H9 (cell line): ENCODE data around the gene PRIM2. TPM values are rescaled to one million over a fixed set of nuclear protein-coding genes. Genes with fewer than 3 reads are reported as not detected.
"Not testable (repeated sequence)": the region's sequence is repeated elsewhere in the genome, so short reads cannot be mapped to it uniquely, and the experiment has no call there.

Experiments used
- DNase-seq: peaks from one replicate; pipeline ENCODE4 v3.0.0-alpha.2; 2017
- H2AFZ ChIP-seq: one replicate; pipeline ENCODE4 v1.6.1; 2013; ENCODE audit warnings: mild to moderate bottlenecking, low read length, control low read depth, moderate library complexity
- H2AK5ac ChIP-seq: 2 replicates; pipeline ENCODE4 v1.6.1; 2013; ENCODE audit warnings: low read length, control low read depth, mixed read lengths; ENCODE audit not compliant: insufficient read length
- H2BK120ac ChIP-seq: one replicate; pipeline ENCODE4 v1.6.1; 2013; ENCODE audit warnings: low read depth, mild to moderate bottlenecking, low read length, control low read depth, inconsistent platforms; ENCODE audit not compliant: poor library complexity, severe bottlenecking
- H2BK12ac ChIP-seq: 2 replicates; pipeline ENCODE4 v1.6.1; 2013; ENCODE audit warnings: low read length, control low read depth, mixed read lengths, low read depth; ENCODE audit not compliant: insufficient read length
- H2BK15ac ChIP-seq: 2 replicates; pipeline ENCODE4 v1.6.1; 2013; ENCODE audit warnings: low read depth, low read length, control low read depth
- H2BK20ac ChIP-seq: one replicate; pipeline ENCODE4 v1.6.1; 2013; ENCODE audit warnings: low read depth, mild to moderate bottlenecking, low read length, control low read depth, inconsistent platforms; ENCODE audit not compliant: poor library complexity, severe bottlenecking
- H2BK5ac ChIP-seq: 2 replicates; pipeline ENCODE4 v1.6.1; 2013; ENCODE audit warnings: low read length, control low read depth, mixed read lengths; ENCODE audit not compliant: insufficient read length
- H3K14ac ChIP-seq: 2 replicates; pipeline ENCODE4 v1.6.1; 2013; ENCODE audit warnings: low read length, control low read depth; ENCODE audit not compliant: insufficient read depth
- H3K18ac ChIP-seq: 2 replicates; pipeline ENCODE4 v1.6.1; 2013; ENCODE audit warnings: low read depth, mild to moderate bottlenecking, mixed read lengths, low read length, control low read depth; ENCODE audit not compliant: insufficient read length
- H3K23ac ChIP-seq: 2 replicates; pipeline ENCODE4 v1.6.1; 2013; ENCODE audit warnings: low read length, control low read depth, mixed read lengths, low read depth; ENCODE audit not compliant: insufficient read length
- H3K23me2 ChIP-seq: 2 replicates; pipeline ENCODE4 v1.6.1; 2013; ENCODE audit warnings: low read depth, mild to moderate bottlenecking, mixed read lengths, low read length, control low read depth; ENCODE audit not compliant: insufficient read length, poor library complexity, severe bottlenecking
- H3K27ac ChIP-seq: 2 replicates; pipeline ENCODE4 v1.5.1; 2013; ENCODE audit warnings: low read length, control low read depth, mixed read lengths, low read depth; ENCODE audit not compliant: insufficient read length
- H3K27me3 ChIP-seq: 2 replicates; pipeline ENCODE4 v1.6.1; 2013; ENCODE audit warnings: low read length, control low read depth, inconsistent platforms; ENCODE audit not compliant: insufficient read depth
- H3K4ac ChIP-seq: 2 replicates; pipeline ENCODE4 v1.6.1; 2013; ENCODE audit warnings: low read depth, mild to moderate bottlenecking, control low read depth, inconsistent platforms, low read length, moderate library complexity
- H3K4me1 ChIP-seq: 2 replicates; pipeline ENCODE4 v1.6.1; 2013; ENCODE audit warnings: low read length, control low read depth, inconsistent platforms; ENCODE audit not compliant: insufficient read depth
- H3K4me2 ChIP-seq: 2 replicates; pipeline ENCODE4 v1.6.1; 2013; ENCODE audit warnings: low read length, control low read depth, mixed read lengths; ENCODE audit not compliant: insufficient read length, insufficient read depth
- H3K56ac ChIP-seq: 2 replicates; pipeline ENCODE4 v1.6.1; 2013; ENCODE audit warnings: low read depth, mild to moderate bottlenecking, mixed read lengths, low read length, control low read depth; ENCODE audit not compliant: insufficient read length
- H3K79me1 ChIP-seq: 2 replicates; pipeline ENCODE4 v1.6.1; 2013; ENCODE audit warnings: low read depth, mild to moderate bottlenecking, moderate library complexity, low read length, control low read depth, inconsistent platforms; ENCODE audit not compliant: insufficient read depth, poor library complexity, severe bottlenecking
- H3K79me2 ChIP-seq: 2 replicates; pipeline ENCODE4 v1.6.1; 2013; ENCODE audit warnings: low read length, control low read depth, inconsistent platforms; ENCODE audit not compliant: insufficient read depth
- H3K9ac ChIP-seq: 2 replicates; pipeline ENCODE4 v1.6.1; 2013; ENCODE audit warnings: low read length, control low read depth, mixed read lengths; ENCODE audit not compliant: insufficient read length; ENCODE audit errors: extremely low read depth
- H3K9me3 ChIP-seq: one replicate; pipeline ENCODE4 v1.6.1; 2013; ENCODE audit warnings: low read depth, low read length, inconsistent platforms; ENCODE audit not compliant: control insufficient read depth
- H3T11ph ChIP-seq: one replicate; pipeline ENCODE4 v1.6.1; 2013; ENCODE audit warnings: mild to moderate bottlenecking, low read length, control low read depth, inconsistent platforms
- H4K20me1 ChIP-seq: one replicate; pipeline ENCODE4 v1.6.1; 2013; ENCODE audit not compliant: control insufficient read depth, insufficient read length, insufficient read depth
- H4K5ac ChIP-seq: 2 replicates; pipeline ENCODE4 v1.6.1; 2013; ENCODE audit warnings: low read depth, mild to moderate bottlenecking, mixed read lengths, low read length, control low read depth; ENCODE audit not compliant: insufficient read length
- H4K8ac ChIP-seq: replicated peaks from 2 replicates; pipeline ENCODE4 v1.6.1; 2013; ENCODE audit warnings: low read length, control low read depth, mixed read lengths, low read depth; ENCODE audit not compliant: insufficient read length
- H4K91ac ChIP-seq: 2 replicates; pipeline ENCODE4 v1.6.1; 2013; ENCODE audit warnings: low read depth, mild to moderate bottlenecking, moderate library complexity, mixed read lengths, low read length, control low read depth; ENCODE audit not compliant: insufficient read length
- H3K27ac Mint-ChIP-seq, 3 experiments: 2 replicates in 2 of 3; 3 replicates in 1 of 3; pipeline ENCODE4 v1.8.0; 2020 to 2021; ENCODE audit warnings: mixed read lengths in 3 of 3, mild to moderate bottlenecking in 1 of 3, moderate library complexity in 1 of 3
- H3K27me3 Mint-ChIP-seq: 2 replicates; pipeline ENCODE4 v1.8.0; 2021; ENCODE audit warnings: low read depth, mild to moderate bottlenecking, moderate library complexity, mixed read lengths
- H3K36me3 Mint-ChIP-seq, 3 experiments: 2 replicates in 2 of 3; 3 replicates in 1 of 3; pipeline ENCODE4 v1.8.0; 2020 to 2021; ENCODE audit warnings: low read depth in 3 of 3, mixed read lengths in 3 of 3; ENCODE audit not compliant: insufficient read depth in 1 of 3
- H3K4me1 Mint-ChIP-seq, 2 experiments: 2 replicates each; pipeline ENCODE4 v1.8.0; 2020; ENCODE audit warnings: mixed read lengths in 2 of 2
- H3K4me3 Mint-ChIP-seq, 2 experiments: 2 replicates in 1 of 2; 3 replicates in 1 of 2; pipeline ENCODE4 v1.8.0; 2020 to 2021; ENCODE audit warnings: mild to moderate bottlenecking in 2 of 2, mixed read lengths in 2 of 2, moderate library complexity in 1 of 2
- H3K9me3 Mint-ChIP-seq, 2 experiments: 2 replicates in 1 of 2; 3 replicates in 1 of 2; pipeline ENCODE4 v1.8.0; 2020; ENCODE audit warnings: mild to moderate bottlenecking in 2 of 2, mixed read lengths in 2 of 2, moderate library complexity in 1 of 2
- WGBS: extraction: QIAGEN DNeasy Blood & Tissue Kit; methylation state at CpG from one replicate; pipeline ENCODE4 v1.1.7; 2013; ENCODE audit warnings: missing lambda C conversion rate, low lambda C conversion rate, mixed read lengths; ENCODE audit not compliant: insufficient read length; ENCODE audit errors: extremely low coverage; 5-methylcytosine and 5-hydroxymethylcytosine counted together
- total RNA-seq: library from RNA; stranded (reverse); gene quantifications from 2 replicates; pipeline ENCODE4 v1.2.1, GENCODE V29; 2021

Gene PRIM2
- total RNA-seq, 1 experiment from 2014 or later = 43.0 TPM

DNA sequence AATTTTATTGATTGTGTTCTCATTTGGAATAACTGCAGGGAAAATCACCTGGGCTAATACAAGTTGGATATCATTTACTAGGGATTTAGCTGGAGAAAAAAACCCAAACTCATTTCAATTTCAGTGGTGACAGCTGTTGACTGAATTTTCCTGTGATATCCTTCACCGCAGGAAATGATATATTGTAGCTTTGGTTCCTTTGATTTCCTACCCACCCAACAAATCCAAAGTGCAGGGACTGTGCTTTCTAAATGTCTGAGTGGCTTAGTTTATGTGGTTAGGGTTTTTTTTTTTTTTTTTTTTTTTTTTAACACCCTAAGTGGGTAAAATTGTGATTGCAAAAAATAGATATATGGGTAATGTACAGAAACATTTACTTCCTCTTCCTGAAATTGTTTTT is 203.7 kb downstream of the PRIM2 start:
- H4K8ac ChIP-seq, H2BK20ac ChIP-seq, H2BK120ac ChIP-seq, H3K4me2 ChIP-seq, H3K4me1 ChIP-seq, DNase-seq, H3K4me3 Mint-ChIP-seq, H3K79me1 ChIP-seq, H3T11ph ChIP-seq, H2BK12ac ChIP-seq, H2BK5ac ChIP-seq, H3K27me3 ChIP-seq, H4K91ac ChIP-seq, H3K36me3 Mint-ChIP-seq, H3K23me2 ChIP-seq, H2AK5ac ChIP-seq, H4K20me1 ChIP-seq, H4K5ac ChIP-seq, H3K18ac ChIP-seq, H3K9ac ChIP-seq, H3K23ac ChIP-seq, H3K79me2 ChIP-seq, H3K56ac ChIP-seq, H3K9me3 ChIP-seq, H3K14ac ChIP-seq, H2BK15ac ChIP-seq, H3K4ac ChIP-seq, H3K27ac ChIP-seq, H2AFZ ChIP-seq, H3K27me3 Mint-ChIP-seq, H3K9me3 Mint-ChIP-seq, H3K27ac Mint-ChIP-seq: not testable (repeated sequence)
- peaks cover 46 to 47% of the 10 kb centered on the region in 2 experiments for H3K4me1 Mint-ChIP-seq
- no CpG with 5 or more reads among the region's 1 CpG for WGBS

DNA sequence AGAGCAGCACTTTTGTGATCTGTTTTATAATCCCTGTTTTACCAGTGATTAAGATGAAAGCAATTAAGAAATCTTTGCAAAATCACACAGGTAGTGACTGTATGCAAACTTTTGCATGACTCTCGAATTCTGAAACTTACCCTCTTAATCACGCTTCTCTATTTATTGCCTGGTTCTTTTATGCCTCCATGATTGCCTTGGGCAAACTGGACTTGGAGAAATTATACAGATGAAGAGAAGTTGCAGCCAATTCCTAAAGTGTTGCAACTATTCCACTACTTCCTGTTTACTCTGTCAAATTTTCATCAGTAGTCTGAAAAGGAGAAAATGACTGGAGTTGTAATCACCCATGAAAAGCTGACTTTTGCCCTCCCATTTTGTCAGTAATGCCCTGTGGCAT is 205.8 kb downstream of the PRIM2 start:
- H3K27me3 Mint-ChIP-seq, H3K36me3 Mint-ChIP-seq, H3K27me3 ChIP-seq, H3K56ac ChIP-seq, H2BK120ac ChIP-seq, H3K14ac ChIP-seq, H2BK12ac ChIP-seq, H3K4me1 ChIP-seq, H3K4me2 ChIP-seq, H3K4ac ChIP-seq, DNase-seq, H2BK20ac ChIP-seq, H3K9me3 ChIP-seq, H3K9ac ChIP-seq, H3K23me2 ChIP-seq, H3K27ac Mint-ChIP-seq, H3K79me2 ChIP-seq, H3T11ph ChIP-seq, H4K8ac ChIP-seq, H3K18ac ChIP-seq, H4K91ac ChIP-seq, H4K5ac ChIP-seq, H2BK5ac ChIP-seq, H2AFZ ChIP-seq, H2BK15ac ChIP-seq, H3K79me1 ChIP-seq, H3K9me3 Mint-ChIP-seq, H3K27ac ChIP-seq, H4K20me1 ChIP-seq, H3K23ac ChIP-seq, H2AK5ac ChIP-seq, H3K4me3 Mint-ChIP-seq: not testable (repeated sequence)
- peaks cover 36 to 43% of the 10 kb centered on the region in 2 experiments for H3K4me1 Mint-ChIP-seq
- no CpG with 5 or more reads among the region's 2 CpGs for WGBS
